Measurements from ENCODE around the gene RPS6KA3. TPM values are rescaled to one million over a fixed set of nuclear protein-coding genes. Genes with fewer than 3 reads are reported as not detected.

The RPS6KA3 gene
- total RNA-seq, 3 donors from 2014 or later (not counting 1 experiment from before 2014, with no cell fraction given), result 62.1 to 82.9 (median 79.4) TPM

DNA sequence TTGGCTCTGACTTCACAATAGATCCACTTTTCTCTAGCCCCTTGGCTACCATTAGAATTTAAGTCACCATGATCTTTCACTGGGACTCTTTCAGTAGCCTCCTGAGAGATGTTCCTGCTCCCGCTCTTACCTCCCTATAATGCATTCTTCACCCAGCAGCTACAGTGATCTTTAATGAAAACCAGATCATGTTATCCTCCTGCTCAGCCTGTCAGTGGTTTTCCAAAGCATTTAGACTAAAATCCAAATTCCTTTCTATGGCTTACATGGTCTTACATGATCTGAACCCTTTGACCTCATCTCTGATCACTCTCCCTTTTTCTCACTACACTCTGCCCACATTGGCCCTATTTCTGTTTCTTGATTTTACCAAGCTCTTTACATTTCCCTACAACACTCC is 18.3 kb upstream of the RPS6KA3 start:
- no peaks in the 10 kb centered on the region for H3K36me3 Mint-ChIP-seq
- H3K36me3 ChIP-seq (ENCODE audit: control insufficient read depth, insufficient read depth, low read length), result no peaks in the 10 kb centered on the region
- no peak overlapping the region for H3K27ac Mint-ChIP-seq
- TF ChIP-seq, protein P1, sequence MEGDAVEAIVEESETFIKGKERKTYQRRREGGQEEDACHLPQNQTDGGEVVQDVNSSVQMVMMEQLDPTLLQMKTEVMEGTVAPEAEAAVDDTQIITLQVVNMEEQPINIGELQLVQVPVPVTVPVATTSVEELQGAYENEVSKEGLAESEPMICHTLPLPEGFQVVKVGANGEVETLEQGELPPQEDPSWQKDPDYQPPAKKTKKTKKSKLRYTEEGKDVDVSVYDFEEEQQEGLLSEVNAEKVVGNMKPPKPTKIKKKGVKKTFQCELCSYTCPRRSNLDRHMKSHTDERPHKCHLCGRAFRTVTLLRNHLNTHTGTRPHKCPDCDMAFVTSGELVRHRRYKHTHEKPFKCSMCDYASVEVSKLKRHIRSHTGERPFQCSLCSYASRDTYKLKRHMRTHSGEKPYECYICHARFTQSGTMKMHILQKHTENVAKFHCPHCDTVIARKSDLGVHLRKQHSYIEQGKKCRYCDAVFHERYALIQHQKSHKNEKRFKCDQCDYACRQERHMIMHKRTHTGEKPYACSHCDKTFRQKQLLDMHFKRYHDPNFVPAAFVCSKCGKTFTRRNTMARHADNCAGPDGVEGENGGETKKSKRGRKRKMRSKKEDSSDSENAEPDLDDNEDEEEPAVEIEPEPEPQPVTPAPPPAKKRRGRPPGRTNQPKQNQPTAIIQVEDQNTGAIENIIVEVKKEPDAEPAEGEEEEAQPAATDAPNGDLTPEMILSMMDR (IDR thresholded peaks at IDR 0.05), result no peak
- no peak overlapping the region for H3K4me3 Mint-ChIP-seq
- 100% methylated on average over 1 of the region's 1 CpG for WGBS (ENCODE audit: insufficient coverage)
- no peak overlapping the region for H3K27ac ChIP-seq (ENCODE audit: low read length)
- no peaks in the 10 kb centered on the region for H3K9me3 Mint-ChIP-seq
- DNase-seq, result no peak
- intact Hi-C loops (cut with micrococcal nuclease), result no loop called here
- H3K4me3 ChIP-seq (ENCODE audit: low read length), result no peak overlapping the region
- no peaks in the 10 kb centered on the region for H3K9me3 ChIP-seq (ENCODE audit: control insufficient read depth, insufficient read depth, low read length)
- no peak for ATAC-seq
- peaks cover 0 to 9% of the 10 kb centered on the region in 2 donors for H3K27me3 Mint-ChIP-seq (ENCODE audit: low read depth in 2 of 2)
- no peaks in the 10 kb centered on the region for H3K4me1 ChIP-seq (ENCODE audit: control insufficient read depth, insufficient read depth, low read length)
- no peaks in the 10 kb centered on the region for H3K27me3 ChIP-seq (ENCODE audit: control insufficient read depth, insufficient read depth, low read length)
- H3K4me1 Mint-ChIP-seq, result no peaks in the 10 kb centered on the region

DNA sequence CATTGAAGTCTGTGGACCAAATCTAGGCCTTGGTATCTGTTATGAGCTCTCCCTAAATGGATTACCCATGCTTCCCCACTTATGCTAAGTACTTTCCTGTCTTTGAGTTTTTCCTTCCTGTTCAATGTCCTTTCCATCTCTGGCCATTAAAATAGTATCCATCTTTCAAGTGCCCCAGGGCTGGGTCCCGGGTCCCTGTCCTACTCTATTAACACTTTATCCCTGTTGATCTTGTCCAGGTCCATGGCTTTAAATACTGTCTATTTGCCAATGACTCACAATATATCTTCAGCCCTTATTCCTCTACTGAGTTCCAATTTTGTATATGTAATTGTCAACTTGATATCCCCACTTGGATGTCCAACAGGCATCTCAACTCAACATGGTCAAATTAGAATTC is 17.7 kb upstream of the RPS6KA3 start:
- Mint-ChIP-seq H3K4me3 (no peak overlapping the region), H3K27ac (no peak overlapping the region), H3K9me3 (no peaks in the 10 kb centered on the region), H3K36me3 (no peaks in the 10 kb centered on the region), H3K4me1 (no peaks in the 10 kb centered on the region), H3K27me3 (ENCODE audit: low read depth in 2 of 2) (peaks cover 0 to 9% of the 10 kb centered on the region in 2 donors)
- Histone ChIP-seq H3K4me3 (ENCODE audit: low read length) (no peak overlapping the region), H3K27ac (ENCODE audit: low read length) (no peak overlapping the region), H3K4me1 (ENCODE audit: control insufficient read depth, insufficient read depth, low read length) (no peaks in the 10 kb centered on the region), H3K36me3 (ENCODE audit: control insufficient read depth, insufficient read depth, low read length) (no peaks in the 10 kb centered on the region), H3K27me3 (ENCODE audit: control insufficient read depth, insufficient read depth, low read length) (no peaks in the 10 kb centered on the region), H3K9me3 (ENCODE audit: control insufficient read depth, insufficient read depth, low read length) (no peaks in the 10 kb centered on the region)
- 94% methylated on average over 1 of the region's 1 CpG for WGBS (ENCODE audit: insufficient coverage)
- intact Hi-C loops (cut with micrococcal nuclease), result no loop called here
- DNase-seq, result no peak
- TF ChIP-seq, protein P1 (IDR thresholded peaks at IDR 0.05), result no peak
- no peak for ATAC-seq

DNA sequence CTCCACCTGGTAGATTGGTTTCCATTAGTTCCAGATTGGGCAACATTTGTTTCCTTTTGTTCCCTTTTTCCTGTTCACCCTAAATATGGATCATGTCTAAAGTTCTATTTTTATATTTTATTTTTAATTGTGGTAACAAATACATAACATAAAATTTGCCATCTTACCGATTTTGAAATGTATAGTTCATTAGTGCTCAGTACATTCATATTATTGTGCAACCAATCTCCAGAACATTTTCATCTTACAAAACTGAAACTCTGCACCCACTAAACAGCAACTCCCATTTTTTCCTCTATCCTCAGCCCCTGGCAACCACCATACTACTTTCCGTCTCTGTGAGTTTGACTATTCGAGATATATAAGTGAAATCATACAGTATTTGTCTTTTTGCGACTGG is 14.2 kb upstream of the RPS6KA3 start:
- no peak overlapping the region for H3K27ac Mint-ChIP-seq
- Histone ChIP-seq H3K4me1 (ENCODE audit: control insufficient read depth, insufficient read depth, low read length) (no peaks in the 10 kb centered on the region), H3K27ac (ENCODE audit: low read length) (no peak overlapping the region), H3K36me3 (ENCODE audit: control insufficient read depth, insufficient read depth, low read length) (no peaks in the 10 kb centered on the region), H3K27me3 (ENCODE audit: control insufficient read depth, insufficient read depth, low read length) (no peaks in the 10 kb centered on the region), H3K4me3 (ENCODE audit: low read length) (no peak overlapping the region), H3K9me3 (ENCODE audit: control insufficient read depth, insufficient read depth, low read length) (no peaks in the 10 kb centered on the region)
- ATAC-seq, result no peak
- no peaks in the 10 kb centered on the region for H3K9me3 Mint-ChIP-seq
- no peaks in the 10 kb centered on the region for H3K36me3 Mint-ChIP-seq
- no peaks in the 10 kb centered on the region for H3K4me1 Mint-ChIP-seq
- no peak for DNase-seq
- 100% methylated on average over 3 of the region's 4 CpGs for WGBS (ENCODE audit: insufficient coverage)
- peaks cover 11 to 21% of the 10 kb centered on the region in 2 donors for H3K27me3 Mint-ChIP-seq (ENCODE audit: low read depth in 2 of 2)
- intact Hi-C loops (cut with micrococcal nuclease), result no loop called here
- no peak overlapping the region for H3K4me3 Mint-ChIP-seq
- TF ChIP-seq, protein P1 (IDR thresholded peaks at IDR 0.05), result no peak

DNA sequence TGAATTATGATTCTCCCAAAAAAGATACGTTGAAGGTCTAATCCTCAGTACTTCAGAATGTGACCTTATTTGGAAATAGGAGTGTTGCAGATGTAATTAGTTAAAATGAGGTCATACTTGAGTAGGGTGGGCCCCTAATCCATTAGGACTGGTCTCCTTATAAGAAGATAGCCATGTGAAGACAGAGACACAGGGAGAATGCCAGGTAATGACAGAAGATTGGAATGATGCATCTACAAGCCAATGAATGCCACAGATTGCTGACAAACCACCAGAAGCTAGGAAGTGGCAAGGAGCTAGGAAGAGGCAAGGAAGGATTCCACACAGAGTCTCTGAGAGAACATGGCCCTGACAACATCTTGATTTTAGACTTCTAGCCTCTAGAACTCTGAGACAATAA is 7.4 kb upstream of the RPS6KA3 start:
- TF ChIP-seq, protein P1 (IDR thresholded peaks at IDR 0.05), result no peak
- peaks cover 7 to 33% of the 10 kb centered on the region in 2 donors for H3K27me3 Mint-ChIP-seq (ENCODE audit: low read depth in 2 of 2)
- intact Hi-C loops (cut with micrococcal nuclease), result no loop called here

More for the DNA sequence above, 7.4 kb upstream of the RPS6KA3 start:
- WGBS (ENCODE audit: insufficient coverage), result 78% methylated on average over 1 of the region's 1 CpG
- H3K9me3 Mint-ChIP-seq, result no peaks in the 10 kb centered on the region
- no peaks in the 10 kb centered on the region for H3K4me1 Mint-ChIP-seq
- H3K4me1 ChIP-seq (ENCODE audit: control insufficient read depth, insufficient read depth, low read length), result no peaks in the 10 kb centered on the region
- no peak overlapping the region for H3K27ac ChIP-seq (ENCODE audit: low read length)
- no peak overlapping the region for H3K27ac Mint-ChIP-seq
- ATAC-seq (no peak), DNase-seq (no peak)
- H3K27me3 ChIP-seq (ENCODE audit: control insufficient read depth, insufficient read depth, low read length), result no peaks in the 10 kb centered on the region
- H3K36me3 ChIP-seq (ENCODE audit: control insufficient read depth, insufficient read depth, low read length), result no peaks in the 10 kb centered on the region
- H3K9me3 ChIP-seq (ENCODE audit: control insufficient read depth, insufficient read depth, low read length), result no peaks in the 10 kb centered on the region
- H3K4me3 ChIP-seq (ENCODE audit: low read length), result no peak overlapping the region
- H3K4me3 Mint-ChIP-seq, result no peak overlapping the region
- no peaks in the 10 kb centered on the region for H3K36me3 Mint-ChIP-seq

All from natural killer cell (primary cell).